ENCODE results near the gene PROK1. TPM values are rescaled to one million over a fixed set of nuclear protein-coding genes. Genes with fewer than 3 reads are reported as not detected.
"Not testable (repeated sequence)": the region's sequence is repeated elsewhere in the genome, so short reads cannot be mapped to it uniquely, and the experiment has no call there.

PROK1 gene, protein sequence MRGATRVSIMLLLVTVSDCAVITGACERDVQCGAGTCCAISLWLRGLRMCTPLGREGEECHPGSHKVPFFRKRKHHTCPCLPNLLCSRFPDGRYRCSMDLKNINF
- not detected in 2 replicates for total RNA-seq (2014; rRNA removed; shearing (Covaris generic); ENCODE audit: low replicate concordance)

DNA sequence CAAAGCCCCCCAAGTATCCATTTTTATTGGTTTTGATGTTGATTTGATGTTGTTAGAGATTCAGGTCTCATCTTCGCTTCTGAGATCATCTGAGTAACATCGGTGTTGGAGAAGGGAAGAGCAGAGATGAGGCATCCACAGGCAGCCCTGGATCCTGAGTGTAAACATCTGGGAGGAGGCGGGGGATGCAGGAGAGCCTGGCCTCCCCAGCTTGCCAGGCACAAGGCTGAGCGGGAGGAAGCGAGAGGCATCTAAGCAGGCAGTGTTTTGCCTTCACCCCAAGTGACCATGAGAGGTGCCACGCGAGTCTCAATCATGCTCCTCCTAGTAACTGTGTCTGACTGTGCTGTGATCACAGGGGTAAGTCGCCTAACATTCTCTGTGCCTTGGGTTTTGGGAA, at the start of gene PROK1:
PROK1 (plus strand) TSS at position 221 of the 400 bp plus-strand sequence; CDS start at position 289, 68 bp downstream.
- no peak for DNase-seq
- H3K4me3 ChIP-seq: no peak within 1 kb of the TSS
- H3K9me3 ChIP-seq: no peaks in the 10 kb centered on the region
- H3K27me3 ChIP-seq: peaks cover 26% of the 10 kb centered on the region
- no peaks in the 10 kb centered on the region for H3K36me3 ChIP-seq

DNA sequence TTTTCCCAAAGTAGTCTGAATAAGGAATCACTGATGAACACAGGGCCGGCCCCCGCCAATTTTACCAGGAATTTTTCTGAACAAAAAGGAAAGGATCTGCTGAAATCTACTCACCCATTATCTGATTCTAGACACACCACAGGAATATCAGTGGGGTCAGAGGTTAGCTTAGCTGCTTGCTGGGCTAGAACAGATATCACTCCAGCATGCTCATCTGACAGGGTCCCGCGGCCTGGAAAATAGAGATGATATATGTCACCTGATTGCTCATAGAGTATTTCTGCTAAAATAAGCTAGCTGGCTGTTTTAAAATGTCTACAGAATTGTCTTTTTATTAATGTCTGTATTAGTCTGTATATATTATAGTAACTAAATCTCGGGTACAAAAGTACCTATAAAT, 47.1 kb upstream of the PROK1 start:
- H3K9me3 ChIP-seq: no peaks in the 10 kb centered on the region
- no peak overlapping the region for H3K4me3 ChIP-seq
- H3K36me3 ChIP-seq: peaks cover 74% of the 10 kb centered on the region
- no peaks in the 10 kb centered on the region for H3K27me3 ChIP-seq
- DNase-seq: no peak

DNA sequence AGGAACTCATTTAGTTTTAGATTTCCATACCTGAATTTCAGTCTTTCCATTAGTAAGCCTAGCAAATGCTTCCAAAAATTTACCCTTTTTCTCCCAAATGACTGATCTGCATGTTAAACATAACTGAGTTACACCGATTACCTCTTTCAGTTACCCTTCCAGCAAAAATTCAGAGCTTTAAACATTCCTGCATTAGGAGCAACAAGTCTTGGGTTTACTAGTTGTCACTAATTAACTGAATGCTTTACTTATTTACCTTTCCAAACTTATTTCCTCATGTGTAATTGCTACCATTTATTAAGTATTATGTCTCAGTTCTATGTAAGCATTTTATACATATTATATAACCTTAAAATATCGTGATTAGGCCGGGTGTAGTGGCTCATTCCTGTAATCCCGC, 46.5 kb upstream of the PROK1 start:
- Histone ChIP-seq H3K27me3 (no peaks in the 10 kb centered on the region), H3K36me3 (peaks cover 71% of the 10 kb centered on the region), H3K9me3 (no peaks in the 10 kb centered on the region), H3K4me3 (no peak overlapping the region)
- DNase-seq: no peak

DNA sequence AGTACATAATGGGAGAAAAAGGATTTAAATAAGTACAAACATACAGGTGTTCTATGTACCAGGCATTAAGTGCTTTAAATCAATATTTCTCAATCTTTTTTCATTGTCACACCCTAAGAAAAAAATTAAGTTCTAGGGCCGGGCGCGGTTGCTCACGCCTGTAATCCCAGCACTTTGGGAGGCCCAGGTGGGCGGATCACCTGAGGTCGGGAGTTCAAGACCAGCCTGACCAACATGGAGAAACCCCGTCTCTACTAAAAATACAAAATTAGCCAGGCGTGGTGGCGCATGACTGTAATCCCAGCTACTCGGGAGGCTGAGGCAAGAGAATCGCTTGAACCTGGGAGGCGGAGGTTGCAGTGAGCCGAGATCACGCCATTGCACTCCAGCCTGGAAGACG, 44.5 kb upstream of the PROK1 start:
- Histone ChIP-seq H3K4me3 (peak overlapping the region; percentile 93), H3K36me3 (peaks cover 53% of the 10 kb centered on the region)
- H3K9me3 ChIP-seq, DNase-seq, H3K27me3 ChIP-seq: not testable (repeated sequence)

DNA sequence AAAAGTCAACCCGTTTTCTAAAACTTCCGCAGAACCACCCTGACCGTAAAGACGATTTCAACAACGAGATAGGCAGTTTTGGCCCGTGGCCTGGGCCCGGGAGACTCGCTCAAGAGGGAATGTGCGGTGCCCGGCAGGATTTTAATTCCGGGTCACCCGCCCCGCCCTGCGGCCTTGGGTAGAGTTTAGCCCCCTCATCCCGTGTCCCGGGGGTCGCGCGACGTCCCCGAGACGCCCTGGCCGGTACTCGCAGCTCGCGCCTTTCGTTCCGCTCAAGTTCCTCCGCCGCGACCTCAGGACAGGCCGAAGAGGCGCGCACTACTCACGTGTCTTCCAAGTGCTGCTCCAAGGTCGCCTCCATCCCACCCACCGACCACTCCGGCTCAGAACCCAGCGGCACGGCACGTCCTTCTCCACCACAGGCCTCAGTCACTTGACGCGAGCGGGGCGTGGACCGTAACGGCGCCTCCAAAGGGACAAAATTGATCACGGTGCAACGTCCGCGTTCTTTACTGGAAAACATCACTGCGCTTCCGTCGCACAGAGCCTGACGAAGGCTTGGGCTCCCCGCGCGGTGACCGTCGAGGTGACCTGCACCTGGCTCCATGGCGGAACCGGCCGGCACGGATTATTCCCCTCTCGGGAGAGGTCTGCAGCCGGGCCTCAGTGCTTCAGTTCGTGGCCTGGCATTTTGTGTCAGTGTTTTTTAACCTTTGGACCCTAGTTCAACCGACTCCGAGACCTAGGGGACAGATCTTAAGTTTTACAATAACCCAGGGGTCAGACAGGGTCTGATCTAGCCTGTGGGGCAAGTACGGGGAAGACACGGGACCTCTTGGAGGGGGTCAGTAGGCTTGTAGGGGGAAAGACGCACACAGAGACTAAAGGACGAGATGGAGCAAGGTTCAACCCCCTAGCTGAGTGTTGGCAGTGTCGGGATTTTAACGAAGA, 43.4 kb upstream of the PROK1 start, which contains the start of gene LAMTOR5:
LAMTOR5 (minus strand) TSS at position 435 of the 951 bp plus-strand sequence; CDS start at position 361, 74 bp downstream.
- peak; percentile 95 for DNase-seq
- Histone ChIP-seq H3K36me3 (peaks cover 41% of the 10 kb centered on the region), H3K9me3 (no peaks in the 10 kb centered on the region), H3K27me3 (no peaks in the 10 kb centered on the region), H3K4me3 (peak within 1 kb of the TSS; percentile 93)

DNA sequence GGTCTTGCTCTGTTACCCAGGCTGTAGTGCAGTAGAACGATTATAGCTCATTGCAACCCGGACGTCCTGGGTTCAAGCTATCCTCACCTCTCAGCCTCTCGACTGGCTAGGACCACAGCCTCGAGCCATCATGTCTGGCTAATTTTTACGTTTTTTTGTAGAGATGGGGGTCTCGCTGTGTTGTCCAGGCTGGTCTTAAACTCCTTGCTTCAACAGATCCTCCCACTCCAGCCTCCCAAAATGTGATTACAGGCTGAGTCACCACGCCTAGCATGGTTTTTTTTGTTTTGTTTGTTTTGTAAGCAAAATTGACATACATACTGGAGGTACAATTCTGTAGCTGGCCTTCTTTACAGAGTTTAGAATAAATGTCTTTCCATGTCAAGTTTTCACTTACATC, 42.5 kb upstream of the PROK1 start:
- peaks cover 32% of the 10 kb centered on the region for H3K36me3 ChIP-seq
- no peaks in the 10 kb centered on the region for H3K9me3 ChIP-seq
- no peaks in the 10 kb centered on the region for H3K27me3 ChIP-seq
- H3K4me3 ChIP-seq: peak overlapping the region; percentile 93
- no peak for DNase-seq

DNA sequence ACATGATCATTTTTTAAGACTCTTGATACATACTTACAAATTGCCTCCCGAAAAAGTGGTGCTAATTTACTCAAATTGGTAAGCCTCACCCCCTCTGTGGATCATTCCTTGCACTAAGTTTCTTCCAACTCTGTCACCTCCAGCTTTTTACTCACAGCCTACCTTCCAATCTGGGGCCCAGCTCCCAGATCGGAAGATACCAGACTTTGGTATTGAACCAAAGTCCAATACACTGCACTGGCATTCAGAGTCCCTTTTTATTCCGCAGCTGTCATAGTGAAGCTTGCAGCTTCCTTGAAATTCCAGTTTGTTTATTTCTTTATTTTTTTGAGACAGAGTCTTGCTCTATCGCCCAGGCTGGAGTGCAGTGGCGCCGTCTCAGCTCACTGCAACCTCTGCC, 41.6 kb upstream of the PROK1 start:
- H3K27me3 ChIP-seq: no peaks in the 10 kb centered on the region

DNA sequence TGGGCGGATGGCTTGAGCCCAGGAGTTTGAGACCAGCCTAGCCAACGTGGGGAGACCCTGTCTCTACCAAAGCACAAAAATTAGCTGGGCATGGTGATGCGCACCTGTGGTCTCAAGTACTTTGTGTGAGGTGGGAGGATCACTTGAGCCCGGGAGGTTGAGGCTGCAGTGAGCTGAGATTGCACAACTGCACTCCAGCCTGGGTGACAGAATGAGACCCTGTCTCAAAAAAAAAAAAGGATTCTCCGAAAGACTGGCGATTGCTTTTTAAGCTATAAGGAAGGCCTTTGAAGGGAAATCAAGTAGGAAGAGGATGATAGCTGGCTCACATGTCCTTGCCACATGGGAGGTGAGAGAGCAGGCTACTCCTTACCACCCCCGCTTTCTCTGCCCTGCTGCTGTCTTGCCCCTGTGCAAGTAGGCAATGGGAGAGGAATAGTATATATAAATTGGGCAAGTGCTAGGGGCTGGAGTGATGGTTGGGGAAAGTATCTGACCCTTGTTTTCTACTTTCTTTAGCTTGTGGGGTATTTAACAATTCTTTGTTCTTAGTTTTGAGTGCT, 39.7 kb upstream of the PROK1 start:
- Histone ChIP-seq H3K27me3 (no peaks in the 10 kb centered on the region), H3K4me3 (no peak overlapping the region), H3K36me3 (peaks cover 4% of the 10 kb centered on the region; the same call in 1 of the 2 replicates), H3K9me3 (no peaks in the 10 kb centered on the region)
- DNase-seq: no peak

More for the DNA sequence above, 41.6 kb upstream of the PROK1 start:
- Histone ChIP-seq H3K36me3 (peaks cover 24% of the 10 kb centered on the region), H3K4me3 (no peak overlapping the region), H3K9me3 (no peaks in the 10 kb centered on the region)
- no peak for DNase-seq

DNA sequence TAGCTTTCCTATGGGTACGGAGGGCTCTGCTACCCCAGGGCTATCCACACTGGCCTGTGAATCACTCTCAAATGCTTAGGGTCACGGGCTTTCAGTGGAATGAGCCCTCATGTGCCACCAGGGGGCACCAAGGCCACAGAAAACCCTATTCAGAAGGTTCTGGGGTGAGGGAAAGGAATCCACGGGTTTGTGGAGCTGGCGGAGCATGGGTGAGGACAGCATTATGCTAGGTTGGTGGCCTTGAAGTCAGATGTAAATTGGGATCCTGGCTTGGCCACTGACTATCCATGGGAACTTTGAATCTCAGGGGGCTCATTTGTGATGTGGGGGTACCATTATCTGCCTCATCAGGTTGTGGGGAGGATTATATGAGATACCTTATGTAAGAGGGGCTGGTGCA, 38.4 kb upstream of the PROK1 start:
- peak; percentile 58 for DNase-seq
- no peaks in the 10 kb centered on the region for H3K9me3 ChIP-seq
- no peaks in the 10 kb centered on the region for H3K36me3 ChIP-seq
- no peak overlapping the region for H3K4me3 ChIP-seq
- H3K27me3 ChIP-seq: no peaks in the 10 kb centered on the region

DNA sequence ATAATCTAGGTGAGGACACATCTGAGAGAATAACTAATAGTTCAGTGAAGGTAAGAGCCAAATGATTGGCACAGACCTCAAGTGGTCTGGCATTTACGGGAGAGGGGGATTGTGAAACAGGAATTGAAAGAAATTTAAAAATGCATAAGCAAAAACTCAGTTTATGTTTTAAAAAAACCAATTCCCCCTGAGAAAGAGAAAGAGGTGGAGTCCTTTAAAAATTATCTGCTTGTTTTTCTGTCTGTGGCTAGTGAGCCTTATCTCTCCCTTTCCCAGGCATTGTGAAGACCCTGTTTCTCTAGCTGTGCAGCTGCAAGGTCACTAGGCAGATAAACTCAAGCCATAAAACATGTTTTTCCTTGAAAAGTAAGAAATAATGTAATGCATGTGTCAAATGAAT, 37.9 kb upstream of the PROK1 start:
- DNase-seq, H3K4me3 ChIP-seq, H3K9me3 ChIP-seq, H3K36me3 ChIP-seq, H3K27me3 ChIP-seq: not testable (repeated sequence)

DNA sequence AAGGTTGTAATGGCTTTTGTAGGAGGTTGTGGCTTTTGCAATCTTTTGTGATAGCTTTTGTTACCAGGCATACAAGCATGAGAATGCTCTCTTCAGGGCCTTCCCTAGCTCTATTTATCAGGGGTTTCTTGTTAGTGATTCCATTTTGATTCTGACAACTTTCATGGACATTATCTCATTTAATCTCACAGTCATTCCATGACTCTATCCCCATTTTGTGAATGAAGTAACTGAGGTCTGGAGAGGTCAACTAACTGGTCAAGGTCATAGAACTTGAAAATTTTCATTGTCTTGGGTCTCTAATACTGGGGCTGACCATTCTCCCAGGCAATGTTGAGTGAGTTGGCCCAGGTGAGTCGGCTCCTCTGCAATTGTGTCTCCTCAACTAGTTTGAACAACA, 32.2 kb upstream of the PROK1 start:
- H3K9me3 ChIP-seq: peaks cover 9% of the 10 kb centered on the region
- DNase-seq: no peak
- no peak overlapping the region for H3K4me3 ChIP-seq
- H3K27me3 ChIP-seq: peaks cover 4% of the 10 kb centered on the region
- no peaks in the 10 kb centered on the region for H3K36me3 ChIP-seq

DNA sequence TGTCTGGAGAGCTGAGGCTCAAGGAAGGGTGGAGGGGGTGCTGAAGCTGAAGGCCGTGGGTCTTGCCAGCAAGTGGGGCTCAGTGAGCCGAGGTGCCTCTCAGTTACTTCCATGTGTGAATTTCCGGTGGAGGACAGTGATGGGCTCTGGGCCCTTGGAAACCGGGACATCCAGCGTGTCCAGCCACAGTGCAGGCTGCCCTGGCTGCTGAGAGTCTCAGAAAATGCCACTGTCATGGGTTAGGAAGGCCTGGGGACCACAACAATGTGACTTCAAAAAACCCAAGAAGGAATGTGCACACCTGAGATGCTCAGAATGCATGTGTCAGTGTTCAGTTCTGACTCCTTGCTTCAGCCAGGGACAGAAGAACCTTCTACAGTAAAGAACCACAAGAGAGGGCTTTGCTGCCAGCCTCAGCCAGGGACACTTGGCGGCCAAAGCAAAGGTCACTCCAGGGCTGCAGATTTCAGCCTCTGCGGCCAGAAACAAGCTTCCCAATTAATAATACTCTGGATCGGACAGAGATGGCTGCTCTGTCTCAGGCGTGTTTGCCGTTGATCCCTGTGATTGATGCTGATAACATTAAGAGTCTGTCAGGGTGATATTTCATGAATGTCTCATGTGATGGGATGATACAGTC, 30.8 kb upstream of the PROK1 start:
- Histone ChIP-seq H3K36me3 (no peaks in the 10 kb centered on the region), H3K4me3 (no peak overlapping the region), H3K27me3 (peaks cover 9% of the 10 kb centered on the region), H3K9me3 (peaks cover 9% of the 10 kb centered on the region)
- DNase-seq: no peak

DNA sequence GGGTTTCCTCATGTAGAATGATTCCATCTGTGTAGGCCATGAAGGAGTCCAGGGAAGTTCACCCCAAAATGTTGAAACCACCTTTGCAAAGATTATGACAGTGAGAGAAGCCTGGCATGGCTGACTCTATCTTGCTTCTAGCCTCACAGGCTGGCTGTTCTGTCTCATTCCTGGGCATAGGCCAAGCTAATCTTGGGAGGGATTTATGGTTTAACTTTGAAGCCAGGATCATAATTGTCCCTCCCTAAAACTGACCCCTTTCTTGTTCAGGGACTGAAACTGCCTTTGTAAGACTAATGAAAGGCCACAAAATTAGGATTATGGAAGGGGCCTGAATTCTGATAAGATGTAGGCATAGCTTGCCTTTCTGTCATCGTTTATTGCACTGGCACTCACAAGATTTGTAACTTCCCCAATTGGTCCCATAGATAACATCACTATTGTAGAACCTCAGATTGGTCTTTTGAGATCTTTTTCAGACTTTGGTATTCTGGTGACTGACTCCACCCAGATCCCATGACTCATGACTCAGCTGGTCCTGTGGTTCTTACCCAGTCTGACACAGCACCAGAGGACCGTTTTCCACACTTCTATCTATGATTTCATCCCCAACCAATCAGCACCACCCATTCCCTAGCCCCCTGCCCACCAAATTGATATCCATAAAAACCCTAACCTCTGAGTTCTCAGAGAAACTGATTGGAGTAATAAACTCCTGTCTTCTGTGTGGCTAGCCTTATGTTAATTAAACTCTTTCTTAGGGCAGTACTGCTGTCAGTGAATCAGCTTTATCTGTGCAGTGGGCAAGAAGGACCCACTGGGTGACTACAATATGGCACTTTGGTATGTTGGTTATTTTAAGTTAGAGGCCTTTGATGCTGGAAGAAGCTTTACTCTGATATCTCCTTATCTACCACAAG, 29.8 kb upstream of the PROK1 start:
- peaks cover 9% of the 10 kb centered on the region for H3K9me3 ChIP-seq
- DNase-seq: peak; percentile 29
- peaks cover 9% of the 10 kb centered on the region for H3K27me3 ChIP-seq
- H3K4me3 ChIP-seq: no peak overlapping the region
- H3K36me3 ChIP-seq: no peaks in the 10 kb centered on the region

DNA sequence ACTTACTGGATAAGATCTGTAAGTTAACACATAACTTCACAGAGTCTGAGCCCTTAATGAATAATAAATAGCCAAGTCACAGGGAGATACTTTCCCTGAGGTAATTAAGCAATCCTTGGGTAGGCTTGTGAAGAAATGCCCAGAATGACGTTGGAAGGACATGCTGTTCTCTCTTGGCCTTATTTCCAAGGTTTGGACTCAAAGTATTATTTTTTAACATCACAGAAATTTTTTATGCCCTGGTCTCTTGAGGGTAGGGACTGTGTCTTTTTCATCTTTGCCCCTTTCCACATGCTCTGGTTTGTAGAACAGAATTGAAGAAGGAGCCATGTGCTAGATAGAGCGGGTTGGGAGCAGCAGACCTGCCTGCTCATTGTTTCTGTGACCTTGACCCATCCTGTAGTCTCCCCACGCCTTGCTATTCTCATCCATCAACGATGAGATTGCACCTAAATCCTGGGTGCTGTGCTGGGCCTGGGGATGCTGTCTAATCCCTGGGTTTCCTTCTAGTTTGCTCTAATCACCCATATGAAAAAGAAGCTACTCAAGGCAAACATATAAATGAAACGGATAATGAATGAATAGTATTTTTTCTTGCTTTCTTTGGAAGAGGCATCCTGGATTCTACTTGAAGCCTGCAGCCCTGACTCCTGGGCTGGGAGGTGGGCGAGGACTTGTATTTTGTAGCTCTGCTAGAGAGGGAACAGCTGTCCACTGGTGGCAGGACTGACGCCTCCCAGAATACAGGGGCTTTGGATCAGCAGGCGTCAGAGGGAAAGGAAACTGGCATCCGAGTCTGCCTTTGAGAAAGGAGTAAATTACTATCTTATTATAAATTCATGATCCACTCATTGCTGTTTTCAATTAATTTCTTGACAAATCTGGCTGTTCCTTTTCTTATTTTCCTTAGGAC, 26.0 kb upstream of the PROK1 start:
- Histone ChIP-seq H3K4me3 (no peak overlapping the region), H3K27me3 (peaks cover 15% of the 10 kb centered on the region), H3K9me3 (peaks cover 9% of the 10 kb centered on the region), H3K36me3 (no peaks in the 10 kb centered on the region)
- no peak for DNase-seq

DNA sequence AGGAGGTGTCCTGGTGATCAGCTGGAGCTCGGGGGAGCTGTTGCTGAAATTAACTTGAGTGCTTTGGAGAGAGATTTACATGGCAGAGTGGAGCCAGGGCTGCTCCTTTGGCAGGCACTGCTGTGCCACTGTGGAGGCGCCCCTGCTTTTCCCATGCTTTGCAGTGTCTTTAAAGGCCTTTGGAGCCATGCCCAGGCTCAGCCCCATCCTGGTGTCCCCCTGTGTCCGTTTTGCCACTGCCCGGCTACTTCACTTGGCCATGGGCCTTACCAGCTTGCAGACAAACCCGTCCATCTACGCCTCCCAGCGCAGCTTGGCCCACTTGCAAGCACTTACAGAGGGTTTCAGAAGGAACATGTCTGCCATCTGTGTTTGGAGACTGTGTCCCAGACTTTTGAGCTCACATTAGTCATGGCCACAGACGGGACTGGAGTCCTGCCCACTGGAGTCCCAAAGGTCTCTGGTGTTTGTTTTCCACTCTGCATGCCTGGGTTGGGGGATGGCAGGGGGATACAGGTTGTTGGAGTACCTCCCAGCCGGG, 25.3 kb upstream of the PROK1 start:
- DNase-seq: no peak
- H3K4me3 ChIP-seq: no peak overlapping the region

More for the DNA sequence above, 25.3 kb upstream of the PROK1 start:
- peaks cover 9% of the 10 kb centered on the region for H3K9me3 ChIP-seq
- no peaks in the 10 kb centered on the region for H3K36me3 ChIP-seq
- peaks cover 19% of the 10 kb centered on the region for H3K27me3 ChIP-seq

All from MG63 (cell line).